T-helper 2 cell (primary cell): Measurements from ENCODE around the gene INCENP.
"Not testable (repeated sequence)": the region's sequence is repeated elsewhere in the genome, so short reads cannot be mapped to it uniquely, and the experiment has no call there.

Experiments used
- DNase-seq, 5 experiments: peaks; one replicate each; pipeline versions ENCODE4 v3.0.0 to v3.0.0-alpha.2; 2012 to 2022

INCENP gene

DNA sequence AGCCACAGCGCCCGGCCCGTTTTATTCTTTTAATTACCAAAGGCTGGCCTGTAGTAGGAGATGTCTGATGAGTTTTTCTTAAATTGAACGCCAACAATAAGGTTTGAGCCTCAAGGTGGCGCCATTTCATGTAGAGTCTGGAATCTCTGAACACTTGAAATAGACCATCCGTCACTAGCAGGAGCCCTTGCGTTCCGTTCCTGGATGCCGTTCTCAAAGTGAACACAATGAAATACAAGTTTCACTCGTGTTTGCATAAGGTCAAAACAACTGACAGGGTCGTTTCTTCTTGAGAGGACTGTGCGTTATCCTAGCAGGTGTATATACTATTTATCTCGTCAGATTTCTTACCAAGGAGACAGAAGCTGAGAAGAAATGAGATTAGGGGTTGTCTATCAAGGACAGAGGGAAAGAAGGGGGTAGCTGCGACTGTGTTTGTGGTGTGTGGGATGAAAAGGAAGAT lies 47.5 kb downstream of the INCENP start:
- peak in 4 of 5 experiments; percentile 21 to 74 (median 50) for DNase-seq

GRCh38 chr11:62172294-62172693 lies 48.5 kb downstream of the INCENP start:
- DNase-seq = no peak

- DNase-seq = no peak
Measured at GRCh38 chr11:62176766-62177165, 53.0 kb downstream of the INCENP start.

GRCh38 chr11:62179995-62180394 lies 56.2 kb downstream of the INCENP start:
- no peak for DNase-seq

DNA sequence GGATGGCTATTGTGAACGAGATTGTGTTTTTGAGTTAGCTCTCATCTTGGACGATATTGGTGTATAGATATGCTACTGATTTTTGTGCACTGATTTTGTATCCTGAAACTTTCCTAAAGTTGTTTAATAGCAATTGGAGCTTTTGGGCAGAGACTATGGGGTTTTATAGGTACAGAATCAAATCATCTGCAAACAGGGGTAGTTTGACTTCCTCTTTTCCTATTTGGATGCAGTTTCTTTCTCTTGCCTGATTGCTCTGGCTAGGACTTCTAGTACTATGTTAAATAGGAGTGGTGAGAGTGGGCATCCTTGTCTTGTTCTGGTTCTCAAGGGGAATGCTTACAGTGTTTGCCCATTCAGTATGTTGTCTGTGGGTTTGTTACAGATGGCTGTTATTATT lies 57.3 kb downstream of the INCENP start:
- DNase-seq = no peak

GRCh38 chr11:62182147-62182891 lies 58.5 kb downstream of the INCENP start:
- DNase-seq = no peak

GRCh38 chr11:62186195-62186594 lies 62.4 kb downstream of the INCENP start:
- DNase-seq = no peak

- no peak for DNase-seq
Measured at GRCh38 chr11:62190011-62190410, 66.2 kb downstream of the INCENP start, which contains the start of gene SCGB1D1. Gene SCGB1D1 (plus strand): TSS chr11:62190216. CDS start chr11:62190285, 69 bp downstream.

DNA sequence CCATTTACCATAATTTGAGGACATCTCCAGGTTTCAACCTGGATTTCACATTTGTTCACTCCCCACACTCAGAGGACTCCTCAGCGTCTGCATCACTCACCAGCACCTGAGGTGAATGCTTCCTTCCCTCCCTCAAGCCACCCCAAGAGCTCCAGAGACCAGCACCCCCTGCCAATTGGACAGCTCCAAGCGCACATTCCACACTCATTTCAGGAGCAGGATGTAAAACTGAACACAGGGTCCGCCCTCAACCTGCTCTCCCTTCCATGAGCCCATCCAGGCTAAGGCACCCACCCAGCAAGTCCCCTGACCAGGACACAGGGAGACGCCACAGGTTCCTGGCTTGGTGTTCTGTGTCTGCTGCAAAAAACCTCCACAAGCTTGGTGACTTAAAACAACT lies 70.1 kb downstream of the INCENP start:
- no peak for DNase-seq

DNA sequence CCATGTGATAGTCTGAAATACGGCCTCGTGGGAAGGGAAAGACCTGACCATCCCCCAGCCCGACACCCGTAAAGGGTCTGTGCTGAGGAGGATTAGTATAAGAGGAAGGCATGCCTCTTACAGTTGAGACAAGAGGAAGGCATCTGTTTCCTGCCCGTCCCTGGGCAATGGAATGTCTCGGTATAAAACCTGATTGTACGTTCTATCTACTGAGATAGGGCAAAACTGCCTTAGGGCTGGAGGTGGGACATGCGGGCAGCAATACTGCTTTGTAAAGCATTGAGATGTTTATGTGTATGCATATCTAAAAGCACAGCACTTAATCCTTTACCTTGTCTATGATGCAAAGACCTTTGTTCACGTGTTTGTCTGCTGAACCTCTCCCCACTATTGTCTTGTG lies 71.2 kb downstream of the INCENP start:
- DNase-seq = not testable (repeated sequence)

- DNase-seq = no peak
Measured at GRCh38 chr11:62195945-62196344, 72.1 kb downstream of the INCENP start.

DNA sequence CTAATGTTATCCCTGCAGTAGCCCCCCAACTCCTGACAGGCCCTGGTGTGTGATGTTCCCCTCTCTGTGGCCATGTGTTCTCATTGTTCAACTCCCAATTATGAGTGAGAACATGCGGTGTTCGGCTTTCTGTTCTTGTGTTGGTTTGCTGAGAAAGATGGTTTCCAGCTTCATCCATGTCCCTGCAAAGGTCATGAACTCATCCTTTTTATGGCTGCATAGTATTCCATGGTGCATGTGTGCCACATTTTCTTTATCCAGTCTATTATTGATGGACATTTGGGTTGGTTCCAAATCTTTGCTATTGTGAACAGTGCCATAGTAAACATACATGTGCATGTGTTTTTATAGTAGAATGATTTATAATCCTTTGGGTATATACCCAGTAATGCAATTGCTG lies 73.6 kb downstream of the INCENP start:
- not testable (repeated sequence) for DNase-seq

DNA sequence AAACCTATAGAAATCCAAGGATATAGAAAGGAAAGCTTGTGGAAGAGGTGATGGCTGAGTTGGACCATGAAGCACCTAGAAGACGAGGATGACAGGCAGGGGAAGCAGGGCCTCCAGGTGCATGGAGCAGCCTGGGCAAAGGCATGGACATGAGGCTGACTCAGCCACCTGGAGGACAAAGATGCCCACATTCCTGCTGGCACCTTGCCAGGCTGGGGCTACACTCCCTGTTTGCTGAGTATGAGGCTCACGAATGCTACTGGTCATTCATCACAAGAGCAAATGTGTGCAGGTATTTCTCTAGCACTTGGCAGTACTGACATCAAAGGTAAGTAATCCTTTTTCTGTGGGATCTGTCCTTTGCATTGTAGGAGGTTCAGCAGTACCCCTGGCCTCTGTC lies 77.6 kb downstream of the INCENP start:
- no peak for DNase-seq
